ENCODE measurements around the gene C12orf57. TPM values are rescaled to one million over a fixed set of nuclear protein-coding genes. Genes with fewer than 3 reads are reported as not detected.

The C12orf57 gene
- total and polyA plus RNA-seq, 9 of the 15 experiments (the other 6 are each of a cell fraction or from before 2014, with no cell fraction given) = 26.7 to 191 (median 107) TPM

GRCh38 chr12:6961695-6962284 is 18.0 kb downstream of the C12orf57 start (continued):
- no peak for TF ChIP-seq ZHX1 (conservative IDR thresholded peaks at IDR 0.05; ENCODE audit: low read length)
- TF ChIP-seq ZNF778 (CRISPR knock-in tag; IDR thresholded peaks at IDR 0.05) = no peak
- peak; percentile 28 for TF ChIP-seq CXXC5 (CRISPR knock-in tag; IDR thresholded peaks at IDR 0.05)
- TF ChIP-seq, protein P1, sequence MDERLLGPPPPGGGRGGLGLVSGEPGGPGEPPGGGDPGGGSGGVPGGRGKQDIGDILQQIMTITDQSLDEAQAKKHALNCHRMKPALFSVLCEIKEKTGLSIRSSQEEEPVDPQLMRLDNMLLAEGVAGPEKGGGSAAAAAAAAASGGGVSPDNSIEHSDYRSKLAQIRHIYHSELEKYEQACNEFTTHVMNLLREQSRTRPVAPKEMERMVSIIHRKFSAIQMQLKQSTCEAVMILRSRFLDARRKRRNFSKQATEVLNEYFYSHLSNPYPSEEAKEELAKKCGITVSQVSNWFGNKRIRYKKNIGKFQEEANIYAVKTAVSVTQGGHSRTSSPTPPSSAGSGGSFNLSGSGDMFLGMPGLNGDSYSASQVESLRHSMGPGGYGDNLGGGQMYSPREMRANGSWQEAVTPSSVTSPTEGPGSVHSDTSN (CRISPR knock-in tag; IDR thresholded peaks at IDR 0.05; ENCODE audit: low read depth) = no peak
- TF ChIP-seq, protein P1 (tag; conservative IDR thresholded peaks at IDR 0.05; ENCODE audit: low read depth) = no peak
- TF ChIP-seq PKNOX1 (IDR thresholded peaks at IDR 0.05) = peak; percentile 55; the same call in 1 of the 2 replicates
- TF ChIP-seq ZNF197 (CRISPR knock-in tag; IDR thresholded peaks at IDR 0.05; ENCODE audit: low read depth) = no peak
- no peak for TF ChIP-seq CHD2 (IDR thresholded peaks at IDR 0.05; ENCODE audit: low read depth, low read length)
- peak; percentile 88 for TF ChIP-seq GABPB1 (CRISPR knock-in tag; IDR thresholded peaks at IDR 0.05)
- peak; percentile 23 for TF ChIP-seq KAT2B (IDR thresholded peaks at IDR 0.05; ENCODE audit: low read depth, low read length)
- no peak for TF ChIP-seq ZBED1 (IDR thresholded peaks at IDR 0.05)
- no peak for TF ChIP-seq ILK (tag; IDR thresholded peaks at IDR 0.05; ENCODE audit: borderline replicate concordance, low read depth)
- no peak for TF ChIP-seq CSDE1 (IDR thresholded peaks at IDR 0.05)
- no peak for TF ChIP-seq ARHGAP35 (IDR thresholded peaks at IDR 0.05; ENCODE audit: partially characterized antibody)
- no peak for TF ChIP-seq ZNF3 (CRISPR knock-in tag; IDR thresholded peaks at IDR 0.05)
- no peak for TF ChIP-seq ZNF79 (CRISPR knock-in tag; IDR thresholded peaks at IDR 0.05; ENCODE audit: low read depth)
- TF ChIP-seq ARID4B (CRISPR knock-in tag; IDR thresholded peaks at IDR 0.05) = no peak
